A549 (cell line): ENCODE data around the gene ZSCAN9.

Experiments used
- EP300 ChIP-seq, 2 experiments: fragments of >200 bp; sonication (Bioruptor Twin); formaldehyde crosslinking; IDR thresholded peaks; 2 replicates in 1 of 2; 3 replicates in 1 of 2; pipeline ENCODE4 v1.6.1; 2016 to 2017
- RFX5 ChIP-seq: fragments of 450-650 bp; IDR thresholded peaks from 2 replicates; pipeline ENCODE4 v1.7.1; 2014; ENCODE audit warnings: antibody characterized with exemption, mild to moderate bottlenecking, moderate library complexity
- TP53 ChIP-seq: fragments of 250-450 bp; sonication (Bioruptor Pico); IDR thresholded peaks from 2 replicates; pipeline ENCODE4 v1.5.0; 2021; ENCODE audit warnings: mild to moderate bottlenecking, moderate library complexity
- TF ChIP-seq, protein P1 (sequence below): fragments of 150-350 bp; IDR thresholded peaks from 2 replicates; pipeline ENCODE4 v1.6.1; 2014; ENCODE audit warnings: low read depth, mild to moderate bottlenecking, low read length

DNA sequence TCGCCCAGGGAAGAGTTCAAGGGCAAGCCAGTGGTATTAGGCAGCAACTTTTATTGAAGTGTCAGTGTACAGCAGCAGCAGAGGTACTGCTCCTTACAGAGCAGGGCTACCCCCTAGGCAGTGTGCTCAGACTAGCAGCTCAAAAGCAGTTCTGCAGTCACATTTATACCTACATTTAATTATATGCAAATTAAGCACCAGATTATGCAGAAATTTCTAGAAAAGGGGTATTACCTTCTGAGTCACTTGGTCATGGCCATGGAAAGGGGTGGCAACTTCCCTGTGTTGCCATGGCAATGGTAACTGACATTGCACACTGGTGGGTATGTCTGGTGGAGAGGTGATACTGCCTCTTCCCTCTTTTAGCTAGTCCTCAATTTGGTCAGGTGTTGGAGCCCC is 29.0 kb downstream of the ZSCAN9 start:
- TF ChIP-seq, protein P1, sequence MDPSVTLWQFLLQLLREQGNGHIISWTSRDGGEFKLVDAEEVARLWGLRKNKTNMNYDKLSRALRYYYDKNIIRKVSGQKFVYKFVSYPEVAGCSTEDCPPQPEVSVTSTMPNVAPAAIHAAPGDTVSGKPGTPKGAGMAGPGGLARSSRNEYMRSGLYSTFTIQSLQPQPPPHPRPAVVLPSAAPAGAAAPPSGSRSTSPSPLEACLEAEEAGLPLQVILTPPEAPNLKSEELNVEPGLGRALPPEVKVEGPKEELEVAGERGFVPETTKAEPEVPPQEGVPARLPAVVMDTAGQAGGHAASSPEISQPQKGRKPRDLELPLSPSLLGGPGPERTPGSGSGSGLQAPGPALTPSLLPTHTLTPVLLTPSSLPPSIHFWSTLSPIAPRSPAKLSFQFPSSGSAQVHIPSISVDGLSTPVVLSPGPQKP: no peak
- TF ChIP-seq TP53 (CRISPR knock-in tag): no peak
- TF ChIP-seq RFX5: no peak
- no peak for TF ChIP-seq EP300 (IDR thresholded peaks at IDR 0.05)
